ENCODE measurements around the gene SWT1. TPM values are rescaled to one million over a fixed set of nuclear protein-coding genes. Genes with fewer than 3 reads are reported as not detected.

Gene SWT1
- total and polyA plus RNA-seq, 2 of the 13 experiments (the other 11 are each of a cell fraction or from before 2014, with no cell fraction given), result 1.7 to 2.5 TPM

DNA sequence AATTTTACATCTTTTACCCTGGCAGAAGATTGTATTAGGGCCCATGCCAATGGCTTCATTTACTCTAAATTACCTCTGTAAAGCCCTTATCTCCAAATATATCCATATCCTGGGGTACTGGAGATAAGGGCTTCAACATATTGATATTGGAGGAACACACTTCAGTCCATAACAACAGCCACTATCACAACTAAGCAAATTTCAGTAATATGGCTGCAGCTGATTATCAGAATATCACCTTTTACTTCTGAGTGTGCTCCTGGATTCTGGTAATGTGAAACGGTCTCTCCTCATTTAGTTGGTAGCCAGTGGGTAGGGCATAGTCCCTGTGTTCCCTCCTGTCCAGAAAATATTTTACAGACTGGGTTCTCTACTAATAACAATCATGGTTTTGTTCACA is 106.8 kb downstream of the SWT1 start (continued):
- no peak for TF ChIP-seq ZNF570 (CRISPR knock-in tag; IDR thresholded peaks at IDR 0.05; ENCODE audit: borderline replicate concordance)

DNA sequence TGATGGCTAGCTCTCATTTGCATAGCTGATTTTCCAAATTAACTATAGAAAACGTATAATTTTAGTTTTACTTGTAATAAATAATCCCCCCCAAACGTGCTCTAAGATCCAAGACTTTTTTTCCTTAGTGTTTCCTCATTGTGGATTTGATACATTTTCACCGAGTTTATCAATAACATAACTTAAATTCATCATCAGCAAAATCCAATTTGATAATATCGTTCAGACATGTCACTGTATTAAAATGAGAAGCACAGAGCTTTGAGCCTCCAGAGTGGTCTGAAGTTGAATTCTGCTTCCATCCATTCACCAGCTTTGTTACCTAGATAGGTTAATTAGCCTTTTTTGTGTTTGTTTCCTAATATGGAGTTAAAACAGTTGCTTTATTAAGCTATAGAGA is 108.3 kb downstream of the SWT1 start:
- WGBS (ENCODE audit: low lambda C conversion rate), result 83% methylated on average over 4 of the region's 4 CpGs
- Histone ChIP-seq H3K27ac (ENCODE audit: extremely low read length, insufficient read depth, low read length) (no peak overlapping the region), H3K9me3 (ENCODE audit: low read length) (no peaks in the 10 kb centered on the region), H2AFZ (ENCODE audit: low read length) (no peak overlapping the region), H3K27me3 (ENCODE audit: control insufficient read depth in 1 of 2, insufficient read depth in 2 of 2, low read length in 2 of 2) (no peaks in the 10 kb centered on the region; a peak in 1 of 5 replicates), H3K4me3 (replicated peaks in 1 of 3; ENCODE audit: insufficient read depth in 1 of 3, low read depth in 2 of 3, low read length in 3 of 3) (no peak overlapping the region), H3K4me2 (ENCODE audit: low read depth, low read length) (no peak overlapping the region), H4K20me1 (ENCODE audit: insufficient read depth, low read length) (no peaks in the 10 kb centered on the region), H3K36me3 (replicated peaks in 1 of 2; ENCODE audit: control insufficient read depth in 1 of 2, insufficient read depth in 2 of 2, low read length in 2 of 2) (no peaks in the 10 kb centered on the region), H3K79me2 (ENCODE audit: insufficient read depth, low read length) (no peaks in the 10 kb centered on the region), H3K9ac (ENCODE audit: insufficient read depth, low read depth, low read length) (no peak overlapping the region), H3K4me1 (ENCODE audit: insufficient read depth, low read length) (no peaks in the 10 kb centered on the region)
- in situ Hi-C loops (cut with HindIII; ENCODE audit: extremely low pct_ligation_motif_present, low pct_unique_long_range_greater_than_20kb) (no loop called here), intact Hi-C loops (cut with micrococcal nuclease; ENCODE audit: unreplicated experiment) (no loop called here)
- ATAC-seq, result no peak
- FAIRE-seq, result no peak
- no TSS peak for BruUV-seq (replicated peaks)
- ChIA-PET CTCF (ENCODE audit: low intra/inter-chr PET ratio, low total read pairs) (no interaction called here), POLR2A (no interaction called here)
- peak; percentile 12; the same call in 1 of the 2 replicates for TF ChIP-seq MAFF (IDR thresholded peaks at IDR 0.05; ENCODE audit: low read depth, low read length)
- TF ChIP-seq HDAC2 (CRISPR knock-in tag; IDR thresholded peaks at IDR 0.05), result no peak
- no peak for TF ChIP-seq REPIN1 (CRISPR knock-in tag; IDR thresholded peaks at IDR 0.05; ENCODE audit: borderline replicate concordance, low read depth)
- TF ChIP-seq MAFK (conservative IDR thresholded peaks at IDR 0.05 in 1 of 2, IDR thresholded peaks at IDR 0.05 in 1 of 2; ENCODE audit: low read length in 2 of 2), result peak in 1 of 2 experiments; percentile 40; a peak in 2 of 4 replicates
- no peak for DNase-seq (ENCODE audit: low spot score)

GRCh38 chr1:185267301-185267700 is 110.3 kb downstream of the SWT1 start:
- 68% methylated on average over 3 of the region's 3 CpGs for WGBS (ENCODE audit: low lambda C conversion rate)
- Histone ChIP-seq H2AFZ (ENCODE audit: low read length) (no peak overlapping the region), H3K27ac (ENCODE audit: extremely low read length, insufficient read depth, low read length) (no peak overlapping the region), H3K79me2 (ENCODE audit: insufficient read depth, low read length) (no peaks in the 10 kb centered on the region), H3K36me3 (replicated peaks in 1 of 2; ENCODE audit: control insufficient read depth in 1 of 2, insufficient read depth in 2 of 2, low read length in 2 of 2) (no peaks in the 10 kb centered on the region), H3K9me3 (ENCODE audit: low read length) (no peaks in the 10 kb centered on the region), H4K20me1 (ENCODE audit: insufficient read depth, low read length) (no peaks in the 10 kb centered on the region), H3K9ac (ENCODE audit: insufficient read depth, low read depth, low read length) (no peak overlapping the region), H3K4me2 (ENCODE audit: low read depth, low read length) (no peak overlapping the region), H3K27me3 (ENCODE audit: control insufficient read depth in 1 of 2, insufficient read depth in 2 of 2, low read length in 2 of 2) (no peaks in the 10 kb centered on the region; a peak in 1 of 5 replicates), H3K4me1 (ENCODE audit: insufficient read depth, low read length) (no peaks in the 10 kb centered on the region), H3K4me3 (replicated peaks in 1 of 3; ENCODE audit: insufficient read depth in 1 of 3, low read depth in 2 of 3, low read length in 3 of 3) (no peak overlapping the region)
- BruUV-seq (replicated peaks), result no TSS peak
- intact Hi-C loops (cut with micrococcal nuclease; ENCODE audit: unreplicated experiment), result no loop called here
- ATAC-seq (no peak), FAIRE-seq (no peak), DNase-seq (ENCODE audit: low spot score) (no peak)
- CTCF ChIA-PET (ENCODE audit: low intra/inter-chr PET ratio, low total read pairs), result no interaction called here
- in situ Hi-C loops (cut with HindIII; ENCODE audit: extremely low pct_ligation_motif_present, low pct_unique_long_range_greater_than_20kb), result no loop called here
- POLR2A ChIA-PET, result no interaction called here
- TF ChIP-seq, protein P1, sequence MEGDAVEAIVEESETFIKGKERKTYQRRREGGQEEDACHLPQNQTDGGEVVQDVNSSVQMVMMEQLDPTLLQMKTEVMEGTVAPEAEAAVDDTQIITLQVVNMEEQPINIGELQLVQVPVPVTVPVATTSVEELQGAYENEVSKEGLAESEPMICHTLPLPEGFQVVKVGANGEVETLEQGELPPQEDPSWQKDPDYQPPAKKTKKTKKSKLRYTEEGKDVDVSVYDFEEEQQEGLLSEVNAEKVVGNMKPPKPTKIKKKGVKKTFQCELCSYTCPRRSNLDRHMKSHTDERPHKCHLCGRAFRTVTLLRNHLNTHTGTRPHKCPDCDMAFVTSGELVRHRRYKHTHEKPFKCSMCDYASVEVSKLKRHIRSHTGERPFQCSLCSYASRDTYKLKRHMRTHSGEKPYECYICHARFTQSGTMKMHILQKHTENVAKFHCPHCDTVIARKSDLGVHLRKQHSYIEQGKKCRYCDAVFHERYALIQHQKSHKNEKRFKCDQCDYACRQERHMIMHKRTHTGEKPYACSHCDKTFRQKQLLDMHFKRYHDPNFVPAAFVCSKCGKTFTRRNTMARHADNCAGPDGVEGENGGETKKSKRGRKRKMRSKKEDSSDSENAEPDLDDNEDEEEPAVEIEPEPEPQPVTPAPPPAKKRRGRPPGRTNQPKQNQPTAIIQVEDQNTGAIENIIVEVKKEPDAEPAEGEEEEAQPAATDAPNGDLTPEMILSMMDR (CRISPR knock-in tag; IDR thresholded peaks at IDR 0.05), result no peak
- TF ChIP-seq HNRNPK (IDR thresholded peaks at IDR 0.05; ENCODE audit: low read depth, low read length, poor library complexity, severe bottlenecking), result no peak
- no peak for TF ChIP-seq SUZ12 (IDR thresholded peaks at IDR 0.05; ENCODE audit: low read depth, low read length)
- TF ChIP-seq, protein P2, sequence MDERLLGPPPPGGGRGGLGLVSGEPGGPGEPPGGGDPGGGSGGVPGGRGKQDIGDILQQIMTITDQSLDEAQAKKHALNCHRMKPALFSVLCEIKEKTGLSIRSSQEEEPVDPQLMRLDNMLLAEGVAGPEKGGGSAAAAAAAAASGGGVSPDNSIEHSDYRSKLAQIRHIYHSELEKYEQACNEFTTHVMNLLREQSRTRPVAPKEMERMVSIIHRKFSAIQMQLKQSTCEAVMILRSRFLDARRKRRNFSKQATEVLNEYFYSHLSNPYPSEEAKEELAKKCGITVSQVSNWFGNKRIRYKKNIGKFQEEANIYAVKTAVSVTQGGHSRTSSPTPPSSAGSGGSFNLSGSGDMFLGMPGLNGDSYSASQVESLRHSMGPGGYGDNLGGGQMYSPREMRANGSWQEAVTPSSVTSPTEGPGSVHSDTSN (CRISPR knock-in tag; IDR thresholded peaks at IDR 0.05), result no peak
- no peak for TF ChIP-seq ARID5B (CRISPR knock-in tag; IDR thresholded peaks at IDR 0.05)
- no peak for TF ChIP-seq POLR2G (IDR thresholded peaks at IDR 0.05; ENCODE audit: low read depth, low read length)

All from HepG2 (cell line).